Stimulated activated CD4-positive, alpha-beta T cell treated with anti-CD3 and anti-CD28 coated beads, Interleukin-15, amount 100 ng/mL, for 1 hour (primary cell): ENCODE results near the gene MAP1S.

Experiments
- DNase-seq, 2 donors: peaks; one replicate each; pipeline ENCODE4 v3.0.0-alpha.2; 2020; ENCODE audit warnings: low read depth in 1 of 2, low spot score in 1 of 2

The MAP1S gene

DNA sequence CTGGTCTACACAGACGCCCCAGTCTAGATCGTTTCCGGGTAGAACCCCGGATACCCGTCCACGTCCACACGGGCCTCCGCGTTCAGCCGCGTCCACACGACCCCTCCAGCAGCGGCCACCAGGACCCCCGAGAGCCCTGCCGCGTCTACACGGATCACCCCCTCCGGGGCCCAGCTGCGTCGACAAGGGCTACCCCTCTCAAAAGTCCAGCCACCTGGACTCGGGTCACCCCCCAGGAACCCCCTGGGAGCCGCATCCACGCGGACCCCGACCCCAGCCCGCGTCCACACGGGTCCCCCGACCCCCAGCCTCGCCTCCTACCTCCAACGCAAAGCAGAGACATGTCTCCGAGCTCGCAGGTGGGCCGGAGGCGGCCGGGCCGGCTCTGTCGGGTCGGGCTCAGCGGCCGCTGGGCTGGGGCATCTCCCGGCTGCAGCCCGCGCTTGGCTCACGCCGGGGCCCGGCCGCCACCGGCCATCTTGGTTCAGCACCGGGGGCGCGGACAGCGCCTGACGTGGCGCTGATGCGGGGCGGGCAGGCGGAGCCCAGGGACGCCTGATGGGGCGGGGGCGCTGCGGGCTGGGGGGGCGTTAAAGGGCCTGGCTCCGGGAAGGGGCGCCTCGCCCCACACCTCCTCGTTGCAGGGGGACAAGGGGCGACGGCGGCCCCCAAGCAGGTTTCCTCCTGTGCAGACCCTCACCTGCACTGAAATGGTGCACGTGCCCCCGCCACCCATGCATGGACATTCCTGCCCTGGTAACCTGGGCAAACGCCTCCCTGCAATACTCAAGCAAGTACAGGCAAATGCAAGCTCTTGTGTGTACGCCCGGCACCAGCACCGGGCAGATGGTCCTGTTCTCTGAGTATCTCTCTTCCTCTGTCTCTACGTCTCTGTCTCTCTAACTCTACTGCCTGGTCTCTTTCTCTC lies 31.2 kb upstream of the MAP1S start, which contains the start of gene UNC13A:
Gene UNC13A (minus strand): TSS at position 498 of the 928 bp plus-strand sequence. CDS start 155 bp downstream, at position 343.
- DNase-seq, result peak in 1 of 2 donors; percentile 47

DNA sequence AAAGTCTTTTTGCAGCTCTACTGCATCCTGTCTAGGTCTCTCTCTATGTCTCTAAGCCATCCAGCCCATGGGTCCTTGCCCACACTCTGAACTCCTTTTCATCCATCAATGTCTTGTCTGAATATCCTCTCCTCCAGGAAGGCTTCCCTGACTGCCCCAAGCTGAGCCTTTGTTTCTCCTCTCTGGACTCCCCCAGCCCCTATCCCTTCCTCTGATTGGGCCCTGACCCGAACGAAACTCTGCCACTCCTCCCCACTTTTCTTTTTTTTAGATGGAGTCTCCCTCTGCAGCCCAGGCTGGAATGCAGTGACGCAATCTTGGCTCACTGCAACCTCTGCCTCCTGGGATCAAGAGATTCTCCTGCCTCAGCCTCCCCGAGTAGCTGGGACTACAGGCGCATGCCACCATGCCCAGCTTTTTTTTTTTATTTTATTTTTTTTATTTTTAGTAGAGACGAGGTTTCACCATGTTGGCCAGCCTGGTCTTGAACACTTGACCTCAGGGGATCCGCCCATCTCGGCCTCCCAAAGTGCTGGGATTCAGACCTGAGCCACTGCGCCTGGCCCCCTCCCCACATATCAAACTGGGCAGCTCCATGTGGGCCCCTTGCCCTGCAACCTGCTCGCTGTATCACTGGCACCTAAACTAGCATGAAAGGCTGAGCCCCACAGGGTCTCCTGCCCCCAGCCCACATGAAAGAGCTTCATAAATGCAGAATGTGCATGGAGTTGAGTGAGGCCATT lies 30.3 kb upstream of the MAP1S start:
- DNase-seq, result no peak

DNA sequence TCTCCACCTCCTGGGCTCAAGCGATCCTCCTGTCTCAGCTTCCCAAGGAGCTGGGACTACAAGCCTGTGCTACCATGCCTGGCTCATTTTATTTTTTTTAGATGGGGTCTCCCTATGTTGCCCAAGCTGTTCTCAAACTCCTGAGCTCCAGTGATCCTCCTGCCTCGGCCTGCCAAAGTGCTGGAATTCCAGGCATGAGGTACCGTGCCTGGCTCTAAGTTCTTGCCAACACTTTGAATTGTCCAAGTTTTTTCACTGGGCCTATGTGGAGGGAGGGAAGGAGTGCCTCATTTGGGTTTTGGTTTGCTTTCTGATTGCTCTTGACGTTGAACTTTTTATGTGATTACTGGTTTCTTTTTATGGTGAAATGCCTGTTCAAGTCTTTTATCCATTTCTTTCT lies 26.7 kb upstream of the MAP1S start:
- DNase-seq, result no peak

DNA sequence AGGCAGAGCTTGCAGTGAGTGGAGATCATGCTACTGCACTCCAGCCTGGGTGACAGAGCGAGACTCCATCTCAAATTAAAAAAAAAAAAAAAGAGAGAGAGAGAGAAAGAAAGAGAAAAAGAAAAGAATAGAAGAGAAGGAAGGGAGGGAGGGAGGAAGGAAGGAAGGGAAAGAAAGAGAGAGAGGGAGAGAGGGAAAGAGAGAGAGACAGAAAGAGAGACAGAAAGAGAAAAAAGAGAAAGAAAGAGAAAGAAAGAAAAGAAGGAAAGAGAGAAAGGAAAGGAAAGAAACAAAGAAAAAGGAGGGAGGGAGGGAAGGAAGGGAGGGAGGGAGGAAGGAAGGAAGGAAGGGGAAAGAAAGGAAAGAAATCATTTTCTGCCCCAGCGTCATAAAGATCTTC lies 24.1 kb upstream of the MAP1S start:
- no peak for DNase-seq

DNA sequence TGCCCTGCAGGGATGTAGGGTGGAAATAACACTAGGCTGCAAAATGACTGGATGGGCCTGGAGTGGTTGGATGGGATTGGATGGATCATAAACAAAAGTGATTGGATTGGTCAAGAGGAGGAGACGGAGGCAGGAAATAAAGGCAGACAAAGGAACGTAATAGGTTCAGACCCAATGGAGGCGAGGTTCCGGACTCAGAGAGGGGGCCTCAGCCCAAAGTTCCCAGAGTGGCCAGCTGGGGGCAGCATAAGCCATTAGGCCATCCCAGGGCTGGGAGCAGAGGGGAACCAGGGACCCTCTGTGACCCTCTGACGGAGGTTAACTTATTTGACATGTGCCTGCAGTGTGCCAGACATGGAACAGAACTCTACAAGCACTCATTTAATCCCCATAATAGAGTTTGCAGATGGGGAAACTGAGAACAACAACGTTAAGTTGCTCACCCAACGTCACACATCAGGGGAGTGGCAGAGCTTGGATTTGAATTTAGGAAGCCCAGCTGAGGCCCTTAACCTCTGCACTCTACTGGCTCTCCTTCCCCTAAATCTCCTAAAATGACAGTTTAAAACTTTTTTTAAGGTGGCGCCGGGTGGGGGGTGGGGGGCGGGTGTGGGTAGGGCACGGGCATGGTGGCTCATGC lies 15.3 kb upstream of the MAP1S start:
- peak; percentile 40 to 69 for DNase-seq

DNA sequence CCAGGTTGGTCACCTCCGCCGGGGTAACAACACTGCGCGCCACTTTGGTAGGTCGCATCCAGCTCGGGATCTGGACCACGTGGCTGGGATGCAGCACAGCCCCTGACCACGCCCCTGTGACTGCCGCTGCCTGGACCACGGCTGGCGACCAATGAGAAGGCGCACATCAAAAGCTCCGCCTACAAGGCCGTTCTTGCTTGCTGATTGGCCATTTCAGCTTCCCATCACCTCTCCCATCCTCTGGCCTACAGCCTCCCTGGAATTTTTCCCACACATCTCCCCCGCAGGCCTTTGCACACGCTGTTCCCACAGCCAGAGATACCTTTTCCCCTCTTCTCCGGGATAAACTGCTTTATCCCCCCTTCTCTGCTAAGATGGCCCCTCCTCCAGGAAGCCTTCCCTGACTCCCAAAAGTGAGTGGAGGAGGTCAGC lies 12.5 kb upstream of the MAP1S start:
- DNase-seq, result no peak

DNA sequence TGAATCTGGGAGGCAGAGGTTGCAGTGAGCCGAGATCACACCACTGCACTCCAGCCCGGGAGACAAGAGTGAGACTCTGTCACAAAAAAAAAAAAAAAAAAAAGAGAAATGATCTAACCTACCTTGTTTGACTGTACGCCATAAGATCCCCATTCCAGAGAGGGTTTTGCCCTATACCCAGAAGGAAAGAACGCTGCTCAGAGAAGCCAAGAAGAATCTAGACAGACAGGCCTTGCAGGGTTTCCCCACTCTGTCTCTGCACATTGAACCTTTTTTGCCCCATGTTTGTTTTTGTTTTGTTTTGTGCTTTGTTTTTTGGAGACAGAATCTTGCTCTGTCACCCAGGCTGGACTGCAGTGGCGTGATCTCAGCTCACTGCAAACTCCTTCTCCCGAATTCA lies 7.4 kb upstream of the MAP1S start:
- no peak for DNase-seq

DNA sequence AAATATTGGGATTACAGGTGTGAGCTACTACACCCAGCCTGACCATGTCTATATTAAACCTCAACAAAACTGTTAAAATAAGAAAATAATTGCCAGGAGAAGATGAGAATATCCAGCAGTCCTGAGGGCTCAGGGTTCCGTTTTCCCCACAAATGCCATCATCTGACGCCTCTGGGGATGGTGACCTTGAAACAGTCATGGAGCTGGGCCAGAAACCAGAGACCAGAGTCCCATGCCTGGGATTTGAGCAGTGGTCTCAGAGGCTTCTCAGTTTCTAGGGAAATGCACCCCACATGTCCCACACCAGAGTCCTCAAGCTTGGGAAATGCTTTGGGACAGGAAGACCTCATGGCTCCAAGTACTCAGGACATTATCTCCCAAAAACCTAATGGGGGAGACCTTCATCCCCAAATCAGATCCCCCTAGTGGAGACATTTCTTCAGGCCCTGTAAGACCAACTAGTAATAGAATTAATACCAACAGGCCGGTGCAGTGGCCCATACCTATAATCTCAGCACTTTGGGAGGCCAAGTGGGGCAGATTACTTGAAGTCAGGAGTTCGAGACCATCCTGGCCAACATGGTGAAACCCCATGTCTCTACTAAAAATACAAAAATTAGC lies 2.9 kb upstream of the MAP1S start:
- DNase-seq, result no peak

DNA sequence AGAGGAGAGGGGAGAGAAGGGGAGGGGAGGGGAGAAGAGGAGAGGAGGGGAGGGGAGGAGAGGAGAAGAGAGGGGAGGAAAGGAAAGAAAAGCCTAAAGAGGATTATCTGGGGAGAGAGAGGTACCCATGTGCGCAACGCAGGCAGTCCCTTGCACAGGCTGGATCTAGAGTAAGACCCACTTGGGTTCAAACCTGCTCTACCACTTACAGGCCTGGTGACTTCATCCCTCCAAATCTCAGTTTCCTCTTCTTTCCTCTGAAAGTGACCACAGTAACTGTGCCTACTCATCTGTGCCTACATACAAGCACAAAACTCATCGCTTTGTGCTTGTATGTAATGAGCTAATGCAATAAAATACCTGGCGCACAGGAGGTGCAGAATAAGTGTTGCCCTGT lies 732 bp upstream of the MAP1S start:
- DNase-seq, result no peak

DNA sequence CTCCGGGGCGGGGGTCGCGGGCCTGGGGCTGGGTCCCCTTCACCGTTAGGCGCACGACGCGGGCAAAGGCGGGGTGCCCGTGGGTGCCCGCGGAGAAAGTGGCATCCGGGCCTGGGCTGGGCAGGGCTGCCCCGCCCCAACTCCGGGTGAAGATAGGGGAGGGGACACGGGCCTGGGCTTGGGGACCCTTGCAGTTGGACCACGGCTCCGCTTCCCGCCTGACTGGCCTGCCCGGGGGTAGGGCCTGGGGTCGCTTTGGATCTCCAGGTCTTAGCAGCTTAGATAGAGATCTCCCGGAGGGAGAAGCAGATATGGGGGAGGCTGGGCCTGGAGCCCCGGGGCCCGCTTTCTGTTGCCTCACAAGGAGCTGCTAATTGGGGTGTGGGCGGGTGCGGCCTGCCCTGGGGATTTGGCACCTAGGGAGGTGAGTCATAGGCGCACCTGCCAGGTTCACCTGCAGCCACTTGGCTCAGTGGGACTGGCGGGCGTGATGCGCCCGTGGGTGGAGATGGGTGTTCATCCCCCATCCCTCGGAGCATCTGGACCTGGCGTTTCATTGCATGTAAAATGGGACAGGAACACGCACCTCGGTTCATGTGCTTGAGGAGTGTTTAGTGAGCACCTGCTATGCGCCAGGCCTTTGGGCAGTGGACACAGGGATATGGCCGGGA lies 585 bp downstream of the MAP1S start:
- peak in 1 of 2 donors; percentile 24 for DNase-seq

DNA sequence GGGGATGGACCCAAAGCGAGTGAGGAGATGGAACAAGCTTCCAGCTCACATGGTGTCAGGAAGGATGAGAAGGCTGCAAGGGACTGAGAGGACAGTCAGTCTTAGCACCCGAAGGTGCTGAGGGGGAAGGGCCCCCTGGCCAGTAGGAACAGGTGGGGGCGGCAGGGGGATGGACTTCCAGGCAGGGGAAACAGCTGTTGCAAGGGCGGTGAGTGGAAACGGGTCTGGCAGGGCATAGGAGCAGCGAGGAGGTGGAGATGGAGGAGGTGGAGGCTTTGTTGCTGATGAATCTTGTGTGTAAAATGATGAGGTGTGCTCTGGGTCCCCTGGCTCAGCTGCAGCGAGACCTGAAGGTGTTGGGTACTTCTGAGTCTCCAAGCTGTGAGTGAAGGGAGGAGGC lies 1.2 kb downstream of the MAP1S start:
- DNase-seq, result no peak

DNA sequence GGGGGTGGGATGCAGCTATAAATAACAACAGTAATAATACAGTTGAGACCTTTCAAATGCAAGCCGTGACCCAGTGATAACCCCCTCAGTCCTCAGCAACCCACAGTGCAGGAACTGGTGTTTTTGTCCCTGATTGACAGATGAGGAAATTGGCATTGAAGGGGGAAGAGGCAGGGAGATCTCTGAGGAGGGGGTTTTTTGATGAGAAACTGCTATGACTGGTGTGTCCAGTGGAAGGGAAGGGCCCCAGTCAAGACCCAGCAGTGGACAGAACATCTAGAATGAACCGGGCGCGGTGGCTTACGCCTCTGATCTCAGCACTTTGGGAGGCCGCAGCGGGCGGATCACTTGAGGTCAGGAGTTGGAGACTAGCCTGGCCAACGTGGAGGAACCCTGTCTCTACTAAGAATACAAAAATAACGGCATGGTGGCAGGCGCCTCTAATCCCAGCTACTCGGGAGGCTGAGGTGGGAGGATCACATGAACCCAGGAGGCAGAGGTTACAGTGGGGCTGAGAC lies 1.9 kb downstream of the MAP1S start:
- DNase-seq, result no peak

DNA sequence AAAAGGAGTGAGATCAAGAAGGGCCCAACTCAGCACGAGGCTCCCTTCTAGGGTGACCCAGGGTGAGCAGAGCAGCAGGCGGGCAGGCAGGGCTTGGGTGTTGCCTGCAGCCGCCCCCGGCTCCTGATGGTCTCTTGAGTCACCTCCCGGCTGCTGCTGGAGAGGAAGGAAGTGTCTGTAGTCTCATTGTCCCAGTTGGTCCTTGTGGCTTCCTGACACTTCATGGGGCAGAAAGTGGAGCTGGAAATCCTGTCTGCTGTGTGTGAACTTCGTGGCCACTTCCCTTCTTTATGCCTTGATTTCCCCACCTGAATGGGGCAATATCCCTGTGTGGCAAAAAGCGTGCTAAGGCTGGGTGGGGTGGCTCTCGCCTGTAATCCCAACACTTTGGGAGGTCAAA lies 2.5 kb downstream of the MAP1S start:
- no peak for DNase-seq

DNA sequence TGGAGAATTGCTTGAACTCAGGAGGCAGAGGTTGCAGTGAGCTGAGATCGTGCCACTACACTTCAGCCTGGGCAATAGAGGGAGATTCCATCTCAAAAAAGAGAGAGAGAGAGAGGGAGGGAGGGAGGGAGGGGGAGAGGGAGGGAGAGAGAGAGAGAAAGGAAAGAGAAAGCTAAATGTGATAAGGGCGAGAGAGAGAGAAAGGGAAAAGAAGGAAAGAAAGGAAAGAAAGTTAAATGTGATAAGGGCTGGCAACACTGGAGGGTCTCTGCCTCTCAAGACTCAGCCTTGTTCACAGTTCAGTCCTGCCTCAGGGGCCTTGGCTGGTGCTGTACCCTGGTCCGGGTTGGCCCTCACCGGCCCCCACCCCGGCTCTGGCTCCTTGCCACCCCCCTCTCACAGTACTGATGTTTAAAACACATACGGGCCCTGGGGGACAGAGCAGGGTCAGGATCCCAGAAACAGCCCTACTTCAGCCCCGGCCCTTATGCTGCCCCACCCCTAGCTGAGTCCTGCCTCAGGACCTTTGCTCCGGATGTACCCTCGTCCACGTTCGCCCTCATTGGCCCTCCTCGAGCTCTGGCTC lies 3.5 kb downstream of the MAP1S start:
- DNase-seq, result no peak

DNA sequence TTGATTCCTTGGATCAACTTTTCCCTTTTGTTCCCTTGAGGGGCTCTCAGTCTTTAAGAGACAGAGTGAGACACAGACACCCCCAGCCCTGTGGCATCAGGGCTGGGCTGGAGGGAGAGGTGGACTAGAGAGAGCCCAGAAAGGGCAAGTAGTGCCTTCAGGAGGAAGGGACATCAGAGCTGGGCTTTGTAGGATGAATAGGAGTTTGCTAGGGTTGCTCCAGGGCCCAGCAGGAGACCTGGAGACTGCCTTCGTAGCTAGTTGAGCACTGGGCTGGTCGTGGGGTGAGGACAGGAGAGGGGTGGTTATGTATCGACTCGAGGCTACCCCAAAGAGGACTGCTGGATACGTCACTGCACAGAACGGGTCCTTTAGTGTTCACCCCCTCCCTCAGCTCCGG lies 5.4 kb downstream of the MAP1S start:
- no peak for DNase-seq

DNA sequence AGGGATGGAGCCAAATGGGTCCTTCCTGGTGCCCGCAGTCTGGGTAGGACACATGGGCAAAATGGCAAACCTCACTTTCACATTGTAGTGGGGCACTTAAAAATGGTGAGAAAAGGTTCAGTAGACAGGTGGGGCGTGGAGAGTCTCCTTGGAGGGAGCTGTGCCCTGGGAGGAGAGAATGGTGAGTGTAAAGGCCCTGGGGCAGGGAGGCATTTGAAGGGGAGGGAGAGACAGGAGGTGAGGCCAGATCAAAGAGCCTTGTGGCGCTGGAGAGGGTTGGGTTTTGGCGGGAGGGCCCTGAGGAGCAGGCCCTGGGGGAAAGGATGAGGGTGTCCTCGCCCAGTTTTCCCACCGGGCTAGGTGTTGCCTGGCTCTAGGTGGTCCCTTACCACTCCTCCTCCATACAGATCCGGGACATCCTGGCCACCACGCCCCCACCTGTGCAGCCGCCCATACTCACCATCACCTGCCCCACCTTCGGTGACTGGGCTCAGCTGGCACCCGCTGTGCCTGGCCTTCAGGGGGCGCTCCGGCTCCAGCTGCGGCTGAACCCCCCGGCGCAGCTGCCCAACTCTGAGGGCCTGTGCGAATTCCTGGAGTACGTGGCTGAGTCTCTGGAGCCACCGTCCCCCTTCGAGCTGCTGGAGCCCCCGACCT lies 6.3 kb downstream of the MAP1S start:
- no peak for DNase-seq

DNA sequence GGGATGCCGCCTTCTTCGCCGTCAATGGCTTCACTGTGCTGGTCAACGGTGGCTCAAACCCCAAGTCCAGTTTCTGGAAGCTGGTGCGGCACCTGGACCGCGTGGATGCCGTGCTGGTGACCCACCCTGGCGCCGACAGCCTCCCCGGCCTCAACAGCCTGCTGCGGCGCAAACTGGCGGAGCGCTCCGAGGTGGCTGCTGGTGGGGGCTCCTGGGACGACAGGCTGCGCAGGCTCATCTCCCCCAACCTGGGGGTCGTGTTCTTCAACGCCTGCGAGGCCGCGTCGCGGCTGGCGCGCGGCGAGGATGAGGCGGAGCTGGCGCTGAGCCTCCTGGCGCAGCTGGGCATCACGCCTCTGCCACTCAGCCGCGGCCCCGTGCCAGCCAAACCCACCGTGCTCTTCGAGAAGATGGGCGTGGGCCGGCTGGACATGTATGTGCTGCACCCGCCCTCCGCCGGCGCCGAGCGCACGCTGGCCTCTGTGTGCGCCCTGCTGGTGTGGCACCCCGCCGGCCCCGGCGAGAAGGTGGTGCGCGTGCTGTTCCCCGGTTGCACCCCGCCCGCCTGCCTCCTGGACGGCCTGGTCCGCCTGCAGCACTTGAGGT lies 7.0 kb downstream of the MAP1S start:
- DNase-seq, result no peak

DNA sequence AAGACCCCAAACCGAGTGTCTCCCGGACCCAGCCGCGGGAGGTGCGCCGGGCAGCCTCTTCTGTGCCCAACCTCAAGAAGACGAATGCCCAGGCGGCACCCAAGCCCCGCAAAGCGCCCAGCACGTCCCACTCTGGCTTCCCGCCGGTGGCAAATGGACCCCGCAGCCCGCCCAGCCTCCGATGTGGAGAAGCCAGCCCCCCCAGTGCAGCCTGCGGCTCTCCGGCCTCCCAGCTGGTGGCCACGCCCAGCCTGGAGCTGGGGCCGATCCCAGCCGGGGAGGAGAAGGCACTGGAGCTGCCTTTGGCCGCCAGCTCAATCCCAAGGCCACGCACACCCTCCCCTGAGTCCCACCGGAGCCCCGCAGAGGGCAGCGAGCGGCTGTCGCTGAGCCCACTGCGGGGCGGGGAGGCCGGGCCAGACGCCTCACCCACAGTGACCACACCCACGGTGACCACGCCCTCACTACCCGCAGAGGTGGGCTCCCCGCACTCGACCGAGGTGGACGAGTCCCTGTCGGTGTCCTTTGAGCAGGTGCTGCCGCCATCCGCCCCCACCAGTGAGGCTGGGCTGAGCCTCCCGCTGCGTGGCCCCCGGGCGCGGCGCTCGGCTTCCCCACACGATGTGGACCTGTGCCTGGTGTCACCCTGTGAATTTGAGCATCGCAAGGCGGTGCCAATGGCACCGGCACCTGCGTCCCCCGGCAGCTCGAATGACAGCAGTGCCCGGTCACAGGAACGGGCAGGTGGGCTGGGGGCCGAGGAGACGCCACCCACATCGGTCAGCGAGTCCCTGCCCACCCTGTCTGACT lies 7.9 kb downstream of the MAP1S start:
- DNase-seq, result no peak
